Neural progenitor cell (in vitro differentiated cells): ENCODE measurements around the gene LRRN3.

Source experiments
- EZH2 ChIP-seq: fragments of 200-600 bp; sonication (generic); IDR thresholded peaks from 2 replicates; pipeline ENCODE4 v1.6.1; 2017; ENCODE audit warnings: antibody characterized with exemption, mild to moderate bottlenecking, moderate library complexity
- TF ChIP-seq, protein P1 (sequence below): fragments of 200-600 bp; sonication (generic); IDR thresholded peaks from 2 replicates; pipeline ENCODE4 v1.5.1; 2017; ENCODE audit warnings: antibody characterized with exemption, mild to moderate bottlenecking

DNA sequence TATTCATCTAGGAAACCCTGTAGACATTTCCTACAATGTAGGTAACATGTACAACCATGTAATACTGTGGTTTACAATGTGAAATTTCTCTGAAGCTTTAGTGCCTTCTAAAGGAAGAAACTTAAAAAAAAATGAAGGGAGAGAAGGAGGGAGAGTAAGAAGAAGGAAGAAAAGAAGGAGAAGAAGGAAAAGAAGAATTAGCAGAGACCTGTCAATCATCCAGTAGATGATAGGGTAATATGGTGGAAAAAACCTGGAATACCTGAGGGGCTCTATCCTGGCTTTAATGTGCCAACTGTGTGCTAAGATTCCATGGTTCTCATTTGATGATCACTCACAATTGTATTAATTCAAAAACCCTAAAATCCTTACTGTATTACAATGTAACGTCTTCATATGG lies 2.6 kb upstream of the LRRN3 start:
- TF ChIP-seq, protein P1, sequence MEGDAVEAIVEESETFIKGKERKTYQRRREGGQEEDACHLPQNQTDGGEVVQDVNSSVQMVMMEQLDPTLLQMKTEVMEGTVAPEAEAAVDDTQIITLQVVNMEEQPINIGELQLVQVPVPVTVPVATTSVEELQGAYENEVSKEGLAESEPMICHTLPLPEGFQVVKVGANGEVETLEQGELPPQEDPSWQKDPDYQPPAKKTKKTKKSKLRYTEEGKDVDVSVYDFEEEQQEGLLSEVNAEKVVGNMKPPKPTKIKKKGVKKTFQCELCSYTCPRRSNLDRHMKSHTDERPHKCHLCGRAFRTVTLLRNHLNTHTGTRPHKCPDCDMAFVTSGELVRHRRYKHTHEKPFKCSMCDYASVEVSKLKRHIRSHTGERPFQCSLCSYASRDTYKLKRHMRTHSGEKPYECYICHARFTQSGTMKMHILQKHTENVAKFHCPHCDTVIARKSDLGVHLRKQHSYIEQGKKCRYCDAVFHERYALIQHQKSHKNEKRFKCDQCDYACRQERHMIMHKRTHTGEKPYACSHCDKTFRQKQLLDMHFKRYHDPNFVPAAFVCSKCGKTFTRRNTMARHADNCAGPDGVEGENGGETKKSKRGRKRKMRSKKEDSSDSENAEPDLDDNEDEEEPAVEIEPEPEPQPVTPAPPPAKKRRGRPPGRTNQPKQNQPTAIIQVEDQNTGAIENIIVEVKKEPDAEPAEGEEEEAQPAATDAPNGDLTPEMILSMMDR: no peak
- no peak for TF ChIP-seq EZH2
